22Rv1 (cell line): ENCODE measurements around the gene ZNF25.
"Not testable (repeated sequence)": the region's sequence is repeated elsewhere in the genome, so short reads cannot be mapped to it uniquely, and the experiment has no call there.

ENCODE experiments used
- ZFX ChIP-seq: fragments of 450-650 bp; IDR thresholded peaks from 2 replicates; pipeline ENCODE4 v1.6.1; 2017; ENCODE audit warnings: antibody characterized with exemption, borderline replicate concordance
- TF ChIP-seq, protein P1 (sequence below): fragments of 450-650 bp; IDR thresholded peaks from 2 replicates; pipeline ENCODE4 v1.5.1; 2017; ENCODE audit warnings: mild to moderate bottlenecking

DNA sequence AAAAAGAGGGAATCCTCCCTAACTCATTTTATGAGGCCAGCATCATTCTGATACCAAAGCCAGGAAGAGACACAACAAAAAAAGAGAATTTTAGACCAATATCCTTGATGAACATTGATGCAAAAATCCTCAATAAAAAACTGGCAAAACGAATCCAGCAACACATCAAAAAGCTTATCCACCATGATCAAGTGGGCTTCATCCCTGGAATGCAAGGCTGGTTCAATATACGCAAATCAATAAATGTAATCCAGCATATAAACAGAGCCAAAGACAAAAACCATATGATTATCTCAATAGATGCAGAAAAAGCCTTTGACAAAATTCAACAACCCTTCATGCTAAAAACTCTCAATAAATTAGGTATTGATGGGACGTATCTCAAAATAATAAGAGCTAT is 22.5 kb upstream of the ZNF25 start:
- TF ChIP-seq, protein P1, sequence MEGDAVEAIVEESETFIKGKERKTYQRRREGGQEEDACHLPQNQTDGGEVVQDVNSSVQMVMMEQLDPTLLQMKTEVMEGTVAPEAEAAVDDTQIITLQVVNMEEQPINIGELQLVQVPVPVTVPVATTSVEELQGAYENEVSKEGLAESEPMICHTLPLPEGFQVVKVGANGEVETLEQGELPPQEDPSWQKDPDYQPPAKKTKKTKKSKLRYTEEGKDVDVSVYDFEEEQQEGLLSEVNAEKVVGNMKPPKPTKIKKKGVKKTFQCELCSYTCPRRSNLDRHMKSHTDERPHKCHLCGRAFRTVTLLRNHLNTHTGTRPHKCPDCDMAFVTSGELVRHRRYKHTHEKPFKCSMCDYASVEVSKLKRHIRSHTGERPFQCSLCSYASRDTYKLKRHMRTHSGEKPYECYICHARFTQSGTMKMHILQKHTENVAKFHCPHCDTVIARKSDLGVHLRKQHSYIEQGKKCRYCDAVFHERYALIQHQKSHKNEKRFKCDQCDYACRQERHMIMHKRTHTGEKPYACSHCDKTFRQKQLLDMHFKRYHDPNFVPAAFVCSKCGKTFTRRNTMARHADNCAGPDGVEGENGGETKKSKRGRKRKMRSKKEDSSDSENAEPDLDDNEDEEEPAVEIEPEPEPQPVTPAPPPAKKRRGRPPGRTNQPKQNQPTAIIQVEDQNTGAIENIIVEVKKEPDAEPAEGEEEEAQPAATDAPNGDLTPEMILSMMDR: not testable (repeated sequence)
- not testable (repeated sequence) for TF ChIP-seq ZFX
